H9 (cell line): ENCODE measurements around the gene MST1R. TPM values are rescaled to one million over a fixed set of nuclear protein-coding genes. Genes with fewer than 3 reads are reported as not detected.

Experiments
- DNase-seq: peaks from one replicate; pipeline ENCODE4 v3.0.0-alpha.2; 2017
- H2AFZ ChIP-seq: one replicate; pipeline ENCODE4 v1.6.1; 2013; ENCODE audit warnings: mild to moderate bottlenecking, low read length, control low read depth, moderate library complexity
- H2AK5ac ChIP-seq: 2 replicates; pipeline ENCODE4 v1.6.1; 2013; ENCODE audit warnings: low read length, control low read depth, mixed read lengths; ENCODE audit not compliant: insufficient read length
- H2BK120ac ChIP-seq: one replicate; pipeline ENCODE4 v1.6.1; 2013; ENCODE audit warnings: low read depth, mild to moderate bottlenecking, low read length, control low read depth, inconsistent platforms; ENCODE audit not compliant: poor library complexity, severe bottlenecking
- H2BK12ac ChIP-seq: 2 replicates; pipeline ENCODE4 v1.6.1; 2013; ENCODE audit warnings: low read length, control low read depth, mixed read lengths, low read depth; ENCODE audit not compliant: insufficient read length
- H2BK15ac ChIP-seq: 2 replicates; pipeline ENCODE4 v1.6.1; 2013; ENCODE audit warnings: low read depth, low read length, control low read depth
- H2BK20ac ChIP-seq: one replicate; pipeline ENCODE4 v1.6.1; 2013; ENCODE audit warnings: low read depth, mild to moderate bottlenecking, low read length, control low read depth, inconsistent platforms; ENCODE audit not compliant: poor library complexity, severe bottlenecking
- H2BK5ac ChIP-seq: 2 replicates; pipeline ENCODE4 v1.6.1; 2013; ENCODE audit warnings: low read length, control low read depth, mixed read lengths; ENCODE audit not compliant: insufficient read length
- H3K14ac ChIP-seq: 2 replicates; pipeline ENCODE4 v1.6.1; 2013; ENCODE audit warnings: low read length, control low read depth; ENCODE audit not compliant: insufficient read depth
- H3K18ac ChIP-seq: 2 replicates; pipeline ENCODE4 v1.6.1; 2013; ENCODE audit warnings: low read depth, mild to moderate bottlenecking, mixed read lengths, low read length, control low read depth; ENCODE audit not compliant: insufficient read length
- H3K23ac ChIP-seq: 2 replicates; pipeline ENCODE4 v1.6.1; 2013; ENCODE audit warnings: low read length, control low read depth, mixed read lengths, low read depth; ENCODE audit not compliant: insufficient read length
- H3K23me2 ChIP-seq: 2 replicates; pipeline ENCODE4 v1.6.1; 2013; ENCODE audit warnings: low read depth, mild to moderate bottlenecking, mixed read lengths, low read length, control low read depth; ENCODE audit not compliant: insufficient read length, poor library complexity, severe bottlenecking
- H3K27ac ChIP-seq: 2 replicates; pipeline ENCODE4 v1.5.1; 2013; ENCODE audit warnings: low read length, control low read depth, mixed read lengths, low read depth; ENCODE audit not compliant: insufficient read length
- H3K27me3 ChIP-seq: 2 replicates; pipeline ENCODE4 v1.6.1; 2013; ENCODE audit warnings: low read length, control low read depth, inconsistent platforms; ENCODE audit not compliant: insufficient read depth
- H3K4ac ChIP-seq: 2 replicates; pipeline ENCODE4 v1.6.1; 2013; ENCODE audit warnings: low read depth, mild to moderate bottlenecking, control low read depth, inconsistent platforms, low read length, moderate library complexity
- H3K4me1 ChIP-seq: 2 replicates; pipeline ENCODE4 v1.6.1; 2013; ENCODE audit warnings: low read length, control low read depth, inconsistent platforms; ENCODE audit not compliant: insufficient read depth
- H3K4me2 ChIP-seq: 2 replicates; pipeline ENCODE4 v1.6.1; 2013; ENCODE audit warnings: low read length, control low read depth, mixed read lengths; ENCODE audit not compliant: insufficient read length, insufficient read depth
- H3K56ac ChIP-seq: 2 replicates; pipeline ENCODE4 v1.6.1; 2013; ENCODE audit warnings: low read depth, mild to moderate bottlenecking, mixed read lengths, low read length, control low read depth; ENCODE audit not compliant: insufficient read length
- H3K79me1 ChIP-seq: 2 replicates; pipeline ENCODE4 v1.6.1; 2013; ENCODE audit warnings: low read depth, mild to moderate bottlenecking, moderate library complexity, low read length, control low read depth, inconsistent platforms; ENCODE audit not compliant: insufficient read depth, poor library complexity, severe bottlenecking
- H3K79me2 ChIP-seq: 2 replicates; pipeline ENCODE4 v1.6.1; 2013; ENCODE audit warnings: low read length, control low read depth, inconsistent platforms; ENCODE audit not compliant: insufficient read depth
- H3K9ac ChIP-seq: 2 replicates; pipeline ENCODE4 v1.6.1; 2013; ENCODE audit warnings: low read length, control low read depth, mixed read lengths; ENCODE audit not compliant: insufficient read length; ENCODE audit errors: extremely low read depth
- H3K9me3 ChIP-seq: one replicate; pipeline ENCODE4 v1.6.1; 2013; ENCODE audit warnings: low read depth, low read length, inconsistent platforms; ENCODE audit not compliant: control insufficient read depth
- H3T11ph ChIP-seq: one replicate; pipeline ENCODE4 v1.6.1; 2013; ENCODE audit warnings: mild to moderate bottlenecking, low read length, control low read depth, inconsistent platforms
- H4K20me1 ChIP-seq: one replicate; pipeline ENCODE4 v1.6.1; 2013; ENCODE audit not compliant: control insufficient read depth, insufficient read length, insufficient read depth
- H4K5ac ChIP-seq: 2 replicates; pipeline ENCODE4 v1.6.1; 2013; ENCODE audit warnings: low read depth, mild to moderate bottlenecking, mixed read lengths, low read length, control low read depth; ENCODE audit not compliant: insufficient read length
- H4K8ac ChIP-seq: replicated peaks from 2 replicates; pipeline ENCODE4 v1.6.1; 2013; ENCODE audit warnings: low read length, control low read depth, mixed read lengths, low read depth; ENCODE audit not compliant: insufficient read length
- H4K91ac ChIP-seq: 2 replicates; pipeline ENCODE4 v1.6.1; 2013; ENCODE audit warnings: low read depth, mild to moderate bottlenecking, moderate library complexity, mixed read lengths, low read length, control low read depth; ENCODE audit not compliant: insufficient read length
- H3K27ac Mint-ChIP-seq, 3 experiments: 2 replicates in 2 of 3; 3 replicates in 1 of 3; pipeline ENCODE4 v1.8.0; 2020 to 2021; ENCODE audit warnings: mixed read lengths in 3 of 3, mild to moderate bottlenecking in 1 of 3, moderate library complexity in 1 of 3
- H3K27me3 Mint-ChIP-seq: 2 replicates; pipeline ENCODE4 v1.8.0; 2021; ENCODE audit warnings: low read depth, mild to moderate bottlenecking, moderate library complexity, mixed read lengths
- H3K36me3 Mint-ChIP-seq, 3 experiments: 2 replicates in 2 of 3; 3 replicates in 1 of 3; pipeline ENCODE4 v1.8.0; 2020 to 2021; ENCODE audit warnings: low read depth in 3 of 3, mixed read lengths in 3 of 3; ENCODE audit not compliant: insufficient read depth in 1 of 3
- H3K4me1 Mint-ChIP-seq, 2 experiments: 2 replicates each; pipeline ENCODE4 v1.8.0; 2020; ENCODE audit warnings: mixed read lengths in 2 of 2
- H3K4me3 Mint-ChIP-seq, 2 experiments: 2 replicates in 1 of 2; 3 replicates in 1 of 2; pipeline ENCODE4 v1.8.0; 2020 to 2021; ENCODE audit warnings: mild to moderate bottlenecking in 2 of 2, mixed read lengths in 2 of 2, moderate library complexity in 1 of 2
- H3K9me3 Mint-ChIP-seq, 2 experiments: 2 replicates in 1 of 2; 3 replicates in 1 of 2; pipeline ENCODE4 v1.8.0; 2020; ENCODE audit warnings: mild to moderate bottlenecking in 2 of 2, mixed read lengths in 2 of 2, moderate library complexity in 1 of 2
- CTCF ChIP-seq: fragments of 200-600 bp; sonication (generic); conservative IDR thresholded peaks from 3 replicates; pipeline ENCODE4 v1.8.0; 2021; ENCODE audit warnings: antibody characterized with exemption, mild to moderate bottlenecking
- WGBS: extraction: QIAGEN DNeasy Blood & Tissue Kit; methylation state at CpG from one replicate; pipeline ENCODE4 v1.1.7; 2013; ENCODE audit warnings: missing lambda C conversion rate, low lambda C conversion rate, mixed read lengths; ENCODE audit not compliant: insufficient read length; ENCODE audit errors: extremely low coverage; 5-methylcytosine and 5-hydroxymethylcytosine counted together
- total RNA-seq: library from RNA; stranded (reverse); gene quantifications from 2 replicates; pipeline ENCODE4 v1.2.1, GENCODE V29; 2021

Gene MST1R
- total RNA-seq, 1 experiment from 2014 or later: 4.9 TPM

DNA sequence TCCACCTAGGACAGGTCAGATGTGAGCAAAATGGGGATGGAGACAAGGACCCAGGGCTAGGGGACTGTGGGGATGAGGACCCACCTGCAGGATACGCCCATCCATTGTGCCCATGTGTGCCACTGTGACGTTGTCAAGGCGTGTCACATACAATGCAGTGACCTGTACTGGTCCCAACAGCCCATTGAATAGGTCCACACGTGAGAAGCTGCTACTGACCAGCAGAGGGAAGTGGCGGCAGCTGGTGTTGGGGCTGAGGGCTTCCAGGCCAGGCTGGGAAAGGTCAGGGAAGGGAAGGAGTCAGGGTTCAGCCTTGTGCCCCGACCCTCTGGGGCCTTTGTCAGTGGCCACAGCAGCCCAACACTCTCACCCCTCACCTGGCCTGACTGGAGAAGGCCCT lies 4.7 kb downstream of the MST1R start:
- Histone ChIP-seq H2BK20ac (no peak overlapping the region), H3K4me1 (no peaks in the 10 kb centered on the region), H3K4me2 (no peak overlapping the region), H4K20me1 (peaks cover 5% of the 10 kb centered on the region), H3K23ac (no peak overlapping the region), H2BK5ac (no peak overlapping the region), H4K5ac (no peak overlapping the region), H3K27ac (no peak overlapping the region), H3K56ac (no peak overlapping the region), H3K23me2 (no peaks in the 10 kb centered on the region), H2BK12ac (no peak overlapping the region), H4K91ac (no peak overlapping the region), H3K9ac (no peak overlapping the region), H2AK5ac (no peak overlapping the region), H3K79me1 (no peaks in the 10 kb centered on the region), H3K79me2 (no peaks in the 10 kb centered on the region), H2BK120ac (no peak overlapping the region), H2BK15ac (no peak overlapping the region), H2AFZ (no peak overlapping the region), H3K18ac (no peak overlapping the region), H3T11ph (no peak overlapping the region), H3K9me3 (no peaks in the 10 kb centered on the region), H3K27me3 (no peaks in the 10 kb centered on the region), H3K4ac (no peak overlapping the region), H4K8ac (no peak overlapping the region), H3K14ac (no peak overlapping the region)
- DNase-seq: no peak
- no CpG with 5 or more reads among the region's 6 CpGs for WGBS
- peaks cover 0 to 5% (median 3%) of the 10 kb centered on the region in 3 experiments; a peak in 3 of 7 replicates for H3K36me3 Mint-ChIP-seq
- H3K9me3 Mint-ChIP-seq: no peaks in the 10 kb centered on the region; a peak in 1 of 5 replicates
- no peak overlapping the region for H3K4me3 Mint-ChIP-seq
- H3K4me1 Mint-ChIP-seq: peaks cover 6 to 14% of the 10 kb centered on the region in 2 experiments
- no peak for TF ChIP-seq CTCF
- no peaks in the 10 kb centered on the region for H3K27me3 Mint-ChIP-seq
- no peak overlapping the region for H3K27ac Mint-ChIP-seq
